HG03558 (cell line): ENCODE results near the gene TMEM234.
A peak's percentile ranks its signal among the peaks of the same experiment; 100 is the strongest.
"Not testable (repeated sequence)": the region's sequence is repeated elsewhere in the genome, so short reads cannot be mapped to it uniquely, and the experiment has no call there.

Experiments used
- ATAC-seq: cut with Tn5 transposase; IDR thresholded peaks from one replicate; pipeline ENCODE4 v1.9.1; 2021; ENCODE audit warnings: moderate number of reproducible peaks; ENCODE audit not compliant: unreplicated experiment; ENCODE audit errors: extremely low read depth

TMEM234 gene

DNA sequence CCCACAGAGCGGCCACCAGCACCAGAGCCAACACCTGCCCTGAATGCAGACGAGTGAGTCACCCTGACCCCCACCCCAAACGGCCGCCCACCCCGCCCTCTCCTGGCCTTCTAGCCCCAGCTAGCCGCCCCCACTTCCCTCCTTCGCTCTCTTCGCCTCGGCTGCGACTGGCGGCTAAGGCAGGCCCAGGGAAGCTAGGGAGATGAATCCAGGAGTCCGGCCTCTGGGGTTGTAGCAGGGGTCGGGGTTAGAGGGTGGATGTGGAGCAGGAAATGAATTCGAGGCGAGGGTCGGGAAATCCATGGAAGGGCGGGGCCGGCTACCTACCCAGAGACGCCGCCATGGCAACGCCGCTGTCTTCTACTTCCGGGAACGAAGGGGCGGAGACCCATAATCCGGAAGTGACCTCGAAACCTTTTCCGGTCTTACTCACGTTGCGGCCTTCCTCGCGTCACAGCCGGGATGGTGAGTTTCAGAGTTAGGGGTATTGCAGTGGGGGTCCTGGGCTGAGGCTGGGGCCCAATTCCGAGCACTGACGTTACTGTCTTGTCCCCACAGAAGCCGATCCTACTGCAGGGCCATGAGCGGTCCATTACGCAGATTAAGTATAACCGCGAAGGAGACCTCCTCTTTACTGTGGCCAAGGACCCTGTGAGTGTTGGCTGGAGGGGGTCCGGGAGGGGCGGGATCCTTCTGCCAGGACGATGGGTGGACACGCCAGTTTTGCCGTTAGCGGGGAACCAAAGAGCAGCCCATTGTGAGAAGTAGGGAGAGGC lies at the start of gene TMEM234, which contains the start of gene EIF3I:
TSS of gene TMEM234 (minus strand) at position 374 of the 776 bp plus-strand sequence. CDS start at position 343, 31 bp downstream.
TSS of gene EIF3I (plus strand) at position 428 of the 776 bp plus-strand sequence. CDS start at position 463, 35 bp downstream.
- ATAC-seq = no peak

GRCh38 chr1:32269744-32270143 lies 47.6 kb upstream of the TMEM234 start:
- ATAC-seq = no peak

- ATAC-seq = no peak
Measured at GRCh38 chr1:32266921-32267591, 44.9 kb upstream of the TMEM234 start.

DNA sequence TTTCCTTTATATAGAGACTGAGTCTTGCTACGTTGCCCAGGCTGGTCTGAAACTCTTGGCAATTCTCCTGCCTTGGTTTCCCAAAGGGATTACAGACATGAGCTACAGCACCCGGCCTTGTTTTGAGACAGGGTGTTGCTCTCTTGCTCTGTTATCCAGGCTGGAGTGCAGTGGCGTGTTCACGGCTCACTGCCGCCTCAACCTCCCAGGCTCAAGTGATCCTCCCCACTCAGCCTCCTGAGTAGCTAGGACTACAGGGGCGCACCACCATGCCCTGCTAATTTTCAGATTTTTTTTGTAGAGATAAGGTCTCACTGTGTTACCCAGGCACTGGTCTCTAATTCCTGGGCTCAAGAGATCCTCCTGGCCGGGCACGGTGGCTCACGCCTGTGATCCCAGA lies 43.7 kb upstream of the TMEM234 start:
- ATAC-seq = no peak

DNA sequence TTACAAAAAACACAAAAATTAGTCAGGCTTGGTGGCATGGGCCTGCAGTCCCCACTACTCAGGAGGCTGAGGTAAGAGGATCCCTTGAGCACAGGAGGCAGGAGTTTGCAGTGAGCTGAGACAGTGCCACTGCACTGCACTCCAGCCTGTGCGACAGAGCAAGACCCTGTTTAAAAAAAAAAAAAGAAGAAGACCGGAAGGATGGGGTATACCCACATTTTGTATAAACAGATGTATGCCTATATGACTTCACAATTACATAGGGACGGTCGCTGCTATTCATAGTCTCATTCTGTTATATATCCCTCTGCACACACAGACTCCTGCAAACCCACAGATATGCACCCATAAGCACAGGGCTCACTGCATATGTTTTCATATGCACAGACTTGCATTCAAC lies 41.6 kb upstream of the TMEM234 start:
- ATAC-seq = no peak

GRCh38 chr1:32263236-32263593 lies 41.1 kb upstream of the TMEM234 start:
- not testable (repeated sequence) for ATAC-seq

DNA sequence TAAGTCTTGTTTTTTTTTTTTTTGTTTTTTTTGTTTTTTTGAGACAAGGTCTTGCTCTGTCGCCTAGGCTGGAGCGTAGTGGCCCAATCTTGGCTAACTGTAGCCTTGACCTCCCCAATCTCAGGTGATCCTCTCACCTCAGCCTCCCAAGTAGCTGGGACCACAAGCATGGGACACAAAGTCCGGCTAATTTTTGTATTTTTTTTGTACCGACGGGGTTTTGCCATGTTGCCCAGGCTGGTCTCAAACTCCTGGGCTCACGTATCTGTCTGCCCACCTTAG lies 35.0 kb upstream of the TMEM234 start:
- no peak for ATAC-seq

DNA sequence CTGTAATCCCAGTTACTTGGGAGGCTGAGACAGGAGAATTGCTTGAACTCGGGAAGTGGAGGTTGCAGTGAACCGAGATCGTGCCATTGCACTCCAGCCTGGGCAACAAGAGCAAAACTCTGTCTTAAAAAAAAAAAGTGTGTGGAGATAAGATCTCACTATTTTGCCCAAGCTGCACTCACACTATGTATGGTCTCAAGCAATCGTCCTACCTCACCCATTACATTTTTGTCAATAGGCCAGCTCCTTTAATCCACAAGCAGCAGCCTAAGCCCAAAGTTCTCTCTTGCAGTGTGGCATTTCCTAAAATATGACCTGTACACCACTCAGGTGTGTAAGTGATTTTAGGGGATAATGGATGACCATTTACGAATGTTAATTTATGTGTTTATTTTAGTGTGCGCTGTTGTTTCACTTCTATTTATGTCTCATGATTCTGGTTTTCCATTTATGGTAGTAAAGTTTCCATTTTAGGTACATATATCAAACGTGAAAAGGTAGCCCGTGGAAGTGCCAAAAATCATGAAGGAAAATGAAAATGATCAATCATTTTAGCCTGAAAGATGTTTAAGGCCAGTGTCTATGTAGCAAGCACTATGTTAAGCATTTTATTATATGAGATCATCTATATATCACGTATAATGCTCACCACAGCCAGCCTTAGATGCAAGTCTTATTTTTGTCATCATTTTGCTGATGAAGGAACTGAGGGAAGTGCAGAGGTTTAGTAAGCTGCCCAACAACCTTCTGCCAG lies 34.5 kb upstream of the TMEM234 start:
- ATAC-seq = no peak

GRCh38 chr1:32255072-32256071 lies 33.2 kb upstream of the TMEM234 start:
- ATAC-seq = no peak

DNA sequence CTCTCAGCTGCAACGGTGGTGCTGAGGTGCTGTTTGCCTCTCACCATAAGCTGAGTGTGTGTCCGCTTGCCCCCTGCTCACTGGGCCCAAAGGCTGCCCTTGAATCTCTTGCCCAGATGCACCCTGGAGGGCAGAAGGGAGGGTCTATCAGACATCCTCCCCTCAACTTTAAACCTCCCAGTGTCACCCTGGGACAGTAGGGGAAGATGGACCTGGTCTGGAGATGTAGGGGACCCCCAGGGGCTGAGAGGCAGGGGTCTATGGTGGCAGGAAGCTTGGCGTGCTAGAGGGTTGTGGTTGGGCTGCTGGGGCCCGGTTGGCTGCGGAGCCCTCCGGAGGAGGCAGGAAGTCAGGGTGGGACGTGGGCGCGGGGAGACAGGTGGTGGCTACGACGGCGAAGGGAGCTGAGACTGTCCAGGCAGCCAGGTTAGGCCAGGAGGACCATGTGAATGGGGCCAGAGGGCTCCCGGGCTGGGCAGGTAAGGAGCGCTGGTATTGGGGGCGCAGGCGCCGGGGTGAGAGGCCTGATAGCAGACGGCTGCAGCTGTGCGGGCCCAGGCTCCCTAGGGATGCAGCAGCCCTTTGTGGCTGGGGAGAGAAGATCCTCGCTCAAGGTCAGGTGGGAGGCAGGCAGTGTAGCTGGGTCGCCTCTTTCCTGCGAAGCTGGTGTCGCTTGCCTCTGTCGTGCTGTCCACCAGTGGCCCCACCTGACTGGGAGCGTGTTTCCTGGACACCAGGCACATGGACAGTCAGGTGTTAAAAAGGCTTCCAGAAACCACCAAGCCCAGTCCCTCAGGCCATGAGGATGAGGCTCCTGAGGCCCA lies 29.0 kb upstream of the TMEM234 start, which contains the start of gene LCK:
TSS of gene LCK (plus strand) at position 373 of the 824 bp plus-strand sequence. CDS start 23,065 bp downstream, outside the sequence.
- no peak for ATAC-seq

- peak; percentile 35 for ATAC-seq
Measured at GRCh38 chr1:32249831-32250525, 27.8 kb upstream of the TMEM234 start.

DNA sequence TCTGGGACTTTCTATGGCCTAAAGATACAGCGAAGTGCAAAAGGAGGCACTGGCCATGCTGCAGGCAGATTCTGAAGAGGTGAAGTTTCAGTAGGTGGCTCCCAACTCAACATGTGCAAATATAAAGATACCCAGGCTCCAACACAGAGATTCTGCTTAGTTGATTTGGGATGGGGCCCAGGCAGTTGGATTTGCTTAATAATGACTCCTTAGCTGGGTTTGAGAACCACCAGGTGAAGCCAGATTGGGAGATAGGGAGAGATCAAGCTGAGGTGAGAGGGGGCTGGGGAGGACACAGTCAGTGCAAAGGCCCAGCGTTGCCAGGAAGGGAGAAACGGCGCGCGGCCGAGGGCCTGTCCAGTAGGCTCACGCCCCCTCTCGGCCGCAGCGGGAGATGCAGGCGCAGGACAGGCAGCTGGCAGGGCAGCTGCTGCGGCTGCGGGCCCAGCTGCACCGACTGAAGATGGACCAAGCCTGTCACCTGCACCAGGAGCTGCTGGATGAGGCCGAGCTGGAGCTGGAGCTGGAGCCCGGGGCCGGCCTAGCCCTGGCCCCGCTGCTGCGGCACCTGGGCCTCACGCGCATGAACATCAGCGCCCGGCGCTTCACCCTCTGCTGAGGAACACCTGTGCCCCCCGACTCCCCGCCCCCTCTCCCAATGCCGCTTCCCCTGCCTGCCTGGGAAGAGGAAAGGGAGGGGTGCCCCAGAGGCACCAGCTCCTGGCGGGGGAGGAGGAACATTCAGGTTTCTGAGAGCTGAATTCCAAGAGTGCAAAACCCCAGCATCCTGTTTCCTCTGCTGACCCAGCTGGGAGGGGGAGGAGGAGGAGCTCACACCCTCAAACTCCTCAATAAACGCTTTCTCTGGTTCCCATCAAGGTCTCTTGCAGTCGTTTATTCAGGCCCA lies 26.1 kb upstream of the TMEM234 start:
- no peak for ATAC-seq

DNA sequence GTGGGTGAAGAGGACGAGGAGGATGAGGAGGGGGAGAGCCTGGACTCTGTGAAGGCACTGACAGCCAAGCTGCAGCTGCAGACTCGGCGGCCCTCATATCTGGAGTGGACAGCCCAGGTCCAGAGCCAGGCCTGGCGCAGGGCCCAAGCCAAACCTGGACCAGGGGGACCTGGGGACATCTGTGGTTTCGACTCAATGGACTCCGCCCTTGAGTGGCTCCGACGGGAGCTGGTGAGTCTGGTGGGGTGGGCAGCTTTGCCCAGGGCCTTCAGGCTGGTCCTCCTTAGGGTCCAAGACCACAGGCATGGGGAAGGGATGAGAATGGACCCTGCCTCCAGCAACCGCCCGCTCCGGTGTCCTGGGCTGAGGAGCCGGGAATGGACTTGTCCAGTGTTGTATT lies 25.3 kb upstream of the TMEM234 start:
- no peak for ATAC-seq

DNA sequence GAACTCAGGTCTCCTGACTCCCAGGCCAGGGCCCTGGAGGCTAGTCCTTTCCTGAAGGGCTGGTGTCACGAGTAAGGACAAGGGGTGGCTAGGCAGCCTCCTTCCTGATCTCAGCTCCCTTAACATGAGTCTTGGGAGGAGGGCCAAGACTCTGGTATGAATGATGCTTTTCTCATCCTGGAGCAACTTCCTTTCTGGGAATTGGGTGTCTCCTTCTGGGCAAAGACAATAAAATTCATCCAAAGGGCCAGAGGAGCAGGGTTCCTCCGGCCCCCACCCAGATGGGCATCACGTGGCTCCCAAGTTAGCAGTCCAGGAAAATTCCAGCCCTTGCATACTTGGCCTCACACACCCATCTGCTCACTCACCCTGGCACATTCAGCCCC lies 24.7 kb upstream of the TMEM234 start, which contains the start of gene FAM167B:
TSS of gene FAM167B (plus strand) at position 335 of the 386 bp plus-strand sequence. CDS start 200 bp downstream, outside the sequence.
- no peak for ATAC-seq

GRCh38 chr1:32242341-32242851 lies 20.2 kb upstream of the TMEM234 start:
- no peak for ATAC-seq

DNA sequence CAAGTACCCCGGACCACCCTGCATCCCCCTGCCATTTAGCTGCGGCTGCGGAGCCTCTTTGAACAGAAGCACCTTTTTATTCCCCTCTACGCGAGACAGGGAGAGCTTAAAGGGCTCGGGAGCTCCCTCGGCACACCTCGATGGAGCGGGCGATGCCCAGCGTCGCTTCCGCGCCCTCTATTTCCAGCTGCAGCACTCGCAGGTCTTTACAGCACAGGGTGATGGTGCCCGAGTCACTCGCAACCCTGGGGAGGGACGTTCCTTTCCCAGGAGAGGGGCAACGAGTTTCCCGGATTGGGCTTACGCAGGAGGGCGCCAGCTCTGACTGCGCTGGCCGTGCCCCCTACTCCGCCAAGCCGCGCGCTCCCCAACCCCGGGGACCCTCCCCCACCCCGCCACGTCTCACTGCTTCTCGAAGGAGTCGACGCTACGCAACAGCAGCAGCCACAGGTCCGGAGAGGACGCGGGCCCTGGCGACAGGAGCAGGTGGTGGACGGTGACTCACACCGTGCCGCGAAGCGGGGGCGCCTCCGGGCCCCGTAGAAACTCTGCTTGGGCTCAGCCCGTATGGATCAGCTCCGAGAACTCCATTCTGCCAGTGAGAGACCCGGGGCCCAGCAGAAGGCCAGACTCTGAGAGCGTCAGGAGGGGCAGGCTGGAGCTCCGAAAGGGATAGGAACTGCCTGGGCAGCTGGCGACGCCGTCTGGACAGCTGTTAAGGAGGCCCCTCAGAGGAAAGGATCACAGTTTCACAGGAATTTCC lies 19.0 kb upstream of the TMEM234 start:
- no peak for ATAC-seq
